OCI-LY1 (cell line): ENCODE results near the gene IRS2.

Experiments
- H2AFZ ChIP-seq: fragments of 200-600 bp; sonication (generic), shearing (Covaris generic); 2 replicates; pipeline ENCODE4 v1.6.0; 2014; ENCODE audit warnings: antibody characterized with exemption, mild to moderate bottlenecking, low read length
- H3F3A ChIP-seq: fragments of 200-600 bp; sonication (generic), shearing (Covaris generic); 2 replicates; pipeline ENCODE4 v1.6.0; 2014; ENCODE audit warnings: mild to moderate bottlenecking, antibody characterized with exemption, low read length, moderate library complexity; ENCODE audit not compliant: insufficient read depth
- H3K27ac ChIP-seq: fragments of 200-600 bp; sonication (generic); 2 replicates; pipeline ENCODE4 v1.5.1; 2014; ENCODE audit warnings: low read length, mixed run types, mild to moderate bottlenecking, low read depth; ENCODE audit not compliant: poor library complexity, severe bottlenecking
- H3K27me3 ChIP-seq: fragments of 200-600 bp; sonication (generic); 2 replicates; pipeline ENCODE4 v1.6.0; 2014; ENCODE audit warnings: antibody characterized with exemption, mild to moderate bottlenecking, low read length, moderate library complexity; ENCODE audit not compliant: insufficient read depth
- H3K36me3 ChIP-seq: fragments of 200-600 bp; sonication (generic); 2 replicates; pipeline ENCODE4 v1.6.1; 2014; ENCODE audit warnings: mild to moderate bottlenecking, antibody characterized with exemption, low read length, moderate library complexity, mixed read lengths; ENCODE audit not compliant: insufficient read depth
- H3K4me1 ChIP-seq: fragments of 200-600 bp; sonication (generic); 2 replicates; pipeline ENCODE4 v1.5.1; 2014; ENCODE audit warnings: mild to moderate bottlenecking, low read length, moderate library complexity; ENCODE audit not compliant: insufficient read depth, severe bottlenecking
- H3K4me2 ChIP-seq: fragments of 200-600 bp; sonication (generic), shearing (Covaris generic); 2 replicates; pipeline ENCODE4 v1.6.1; 2014; ENCODE audit warnings: low read length
- H3K4me3 ChIP-seq: fragments of 200-600 bp; sonication (generic); 2 replicates; pipeline ENCODE4 v1.5.1; 2014; ENCODE audit warnings: low read length, low read depth, mild to moderate bottlenecking, mixed read lengths; ENCODE audit not compliant: poor library complexity, severe bottlenecking
- H3K79me2 ChIP-seq: fragments of 200-600 bp; shearing (Covaris generic); 2 replicates; pipeline ENCODE4 v1.6.1; 2016; ENCODE audit warnings: mixed run types, low read length, mixed read lengths; ENCODE audit not compliant: insufficient read depth
- H3K9ac ChIP-seq: fragments of 200-600 bp; sonication (generic), shearing (Covaris generic); 2 replicates; pipeline ENCODE4 v1.6.1; 2014; ENCODE audit warnings: mild to moderate bottlenecking, low read length, mixed read lengths
- H3K9me2 ChIP-seq: fragments of 200-600 bp; sonication (generic), shearing (Covaris generic); 2 replicates; pipeline ENCODE4 v1.6.1; 2014; ENCODE audit warnings: low read depth, mild to moderate bottlenecking, low read length, mixed read lengths
- H3K9me3 ChIP-seq: fragments of 200-600 bp; shearing (Covaris generic); 2 replicates; pipeline ENCODE4 v1.6.1; 2014; ENCODE audit warnings: low read length, mixed read lengths
- H4K20me1 ChIP-seq: fragments of 200-600 bp; sonication (generic), shearing (Covaris generic); 2 replicates; pipeline ENCODE4 v1.6.0; 2016; ENCODE audit warnings: mild to moderate bottlenecking, low read length; ENCODE audit not compliant: insufficient read depth
- EZH2 ChIP-seq: fragments of 200-600 bp; sonication (generic), shearing (Covaris generic); IDR thresholded peaks from 2 replicates; pipeline ENCODE4 v1.8.0; 2017; ENCODE audit warnings: borderline replicate concordance, mixed run types, mild to moderate bottlenecking, antibody characterized with exemption, low read length, moderate library complexity, mixed read lengths
- TF ChIP-seq, protein P1 (sequence below): fragments of 200-600 bp; sonication (generic), shearing (Covaris generic); IDR thresholded peaks from 2 replicates; pipeline ENCODE4 v1.5.1; 2017; ENCODE audit warnings: mild to moderate bottlenecking, antibody characterized with exemption, low read length, moderate library complexity, mixed read lengths

Gene IRS2

GRCh38 chr13:109707044-109707741 is 79.2 kb downstream of the IRS2 start:
- H3K4me3 ChIP-seq = no peak overlapping the region
- TF ChIP-seq EZH2 = no peak
- TF ChIP-seq, protein P1, sequence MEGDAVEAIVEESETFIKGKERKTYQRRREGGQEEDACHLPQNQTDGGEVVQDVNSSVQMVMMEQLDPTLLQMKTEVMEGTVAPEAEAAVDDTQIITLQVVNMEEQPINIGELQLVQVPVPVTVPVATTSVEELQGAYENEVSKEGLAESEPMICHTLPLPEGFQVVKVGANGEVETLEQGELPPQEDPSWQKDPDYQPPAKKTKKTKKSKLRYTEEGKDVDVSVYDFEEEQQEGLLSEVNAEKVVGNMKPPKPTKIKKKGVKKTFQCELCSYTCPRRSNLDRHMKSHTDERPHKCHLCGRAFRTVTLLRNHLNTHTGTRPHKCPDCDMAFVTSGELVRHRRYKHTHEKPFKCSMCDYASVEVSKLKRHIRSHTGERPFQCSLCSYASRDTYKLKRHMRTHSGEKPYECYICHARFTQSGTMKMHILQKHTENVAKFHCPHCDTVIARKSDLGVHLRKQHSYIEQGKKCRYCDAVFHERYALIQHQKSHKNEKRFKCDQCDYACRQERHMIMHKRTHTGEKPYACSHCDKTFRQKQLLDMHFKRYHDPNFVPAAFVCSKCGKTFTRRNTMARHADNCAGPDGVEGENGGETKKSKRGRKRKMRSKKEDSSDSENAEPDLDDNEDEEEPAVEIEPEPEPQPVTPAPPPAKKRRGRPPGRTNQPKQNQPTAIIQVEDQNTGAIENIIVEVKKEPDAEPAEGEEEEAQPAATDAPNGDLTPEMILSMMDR = no peak
- H3K27me3 ChIP-seq = peaks cover 6% of the 10 kb centered on the region
- no peaks in the 10 kb centered on the region for H3F3A ChIP-seq
- H3K79me2 ChIP-seq = no peaks in the 10 kb centered on the region
- H3K27ac ChIP-seq = no peak overlapping the region
- no peaks in the 10 kb centered on the region for H3K4me1 ChIP-seq
- no peaks in the 10 kb centered on the region for H3K9me2 ChIP-seq
- H3K9me3 ChIP-seq = no peaks in the 10 kb centered on the region
- H3K4me2 ChIP-seq = no peak overlapping the region
- H3K36me3 ChIP-seq = no peaks in the 10 kb centered on the region
- H4K20me1 ChIP-seq = no peaks in the 10 kb centered on the region
- H3K9ac ChIP-seq = no peak overlapping the region
- H2AFZ ChIP-seq = no peak overlapping the region

DNA sequence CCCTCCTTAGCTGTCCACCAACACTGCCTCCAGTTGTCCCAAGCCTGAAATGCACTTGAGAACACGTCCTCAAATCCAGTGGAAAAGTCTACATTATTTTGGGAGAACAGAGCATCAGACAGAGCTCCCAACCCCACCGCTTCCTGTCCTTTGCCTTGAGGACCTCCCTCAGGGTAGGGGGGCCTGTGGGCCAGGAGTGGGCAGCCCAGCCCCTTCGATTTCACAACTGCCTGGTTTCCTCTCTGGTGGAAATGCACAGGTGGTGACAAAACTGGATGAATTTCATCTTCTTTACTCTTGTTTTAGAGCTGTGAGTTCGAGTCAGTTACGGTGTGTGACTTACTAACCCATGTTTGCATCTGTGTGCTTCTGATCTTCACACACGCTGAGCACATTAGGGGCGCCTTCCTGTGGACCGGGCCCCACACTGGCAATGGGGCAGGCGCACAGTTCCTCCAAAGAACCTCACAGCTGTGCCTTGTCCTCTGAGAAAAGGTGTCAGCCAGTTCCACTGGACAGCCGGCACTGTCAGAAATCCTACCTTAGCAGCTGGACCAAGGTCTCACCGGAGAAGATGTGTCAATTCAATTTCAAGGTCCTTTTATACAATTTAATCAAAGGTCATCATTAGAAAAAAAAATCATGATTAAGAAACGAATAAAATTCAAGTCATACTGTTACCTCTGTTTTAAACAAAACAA is 80.2 kb downstream of the IRS2 start:
- Histone ChIP-seq H3K79me2 (no peaks in the 10 kb centered on the region), H3K9me2 (no peaks in the 10 kb centered on the region), H3K4me1 (no peaks in the 10 kb centered on the region), H3K27me3 (peaks cover 6% of the 10 kb centered on the region; the same call in 1 of the 2 replicates), H3F3A (no peaks in the 10 kb centered on the region), H3K36me3 (no peaks in the 10 kb centered on the region), H3K9ac (no peak overlapping the region), H3K27ac (no peak overlapping the region), H3K4me2 (no peak overlapping the region), H2AFZ (no peak overlapping the region), H4K20me1 (no peaks in the 10 kb centered on the region), H3K9me3 (no peaks in the 10 kb centered on the region), H3K4me3 (no peak overlapping the region)
- TF ChIP-seq, protein P1 = no peak
- no peak for TF ChIP-seq EZH2

DNA sequence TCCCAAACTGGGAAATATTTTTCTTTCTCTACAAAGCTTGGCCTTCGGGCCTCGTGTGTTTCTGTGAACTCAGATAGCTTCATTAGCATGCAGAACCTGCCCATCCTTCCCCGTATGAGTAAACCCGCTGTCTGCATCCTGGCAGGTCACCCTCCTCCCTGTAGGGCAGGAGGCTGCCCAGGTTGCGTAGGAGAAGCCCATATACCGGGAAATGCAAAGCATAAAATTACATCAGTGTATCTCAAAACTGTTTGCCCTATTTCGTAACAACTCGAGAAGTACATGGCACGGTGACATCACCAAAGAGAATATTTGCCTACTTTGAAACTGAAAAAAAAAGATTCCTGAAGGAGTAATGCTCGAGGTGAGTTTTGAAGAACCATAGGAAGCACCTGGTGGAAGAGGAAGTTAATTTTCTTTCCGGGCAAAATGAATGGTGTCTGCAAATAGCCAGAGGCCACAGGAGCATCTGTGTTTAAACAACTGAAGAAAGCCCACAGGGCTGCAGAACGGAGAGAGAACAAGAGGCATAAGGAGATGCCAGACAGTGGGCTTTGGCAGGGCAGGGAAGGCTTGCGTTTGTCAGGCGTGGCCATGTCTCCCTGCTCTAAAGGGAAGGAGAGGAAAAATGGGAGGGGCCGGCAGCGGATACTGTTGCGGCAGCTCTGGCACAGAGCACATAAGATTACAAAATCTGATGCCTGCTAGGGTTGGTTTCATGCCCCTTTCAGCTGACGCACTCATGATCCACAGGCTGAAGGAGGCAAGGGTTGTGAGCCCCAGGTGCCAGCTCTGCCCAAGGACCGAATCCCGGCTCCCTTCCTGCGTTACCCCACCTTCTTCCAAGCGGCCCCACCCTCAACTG is 81.4 kb downstream of the IRS2 start:
- no peak overlapping the region for H2AFZ ChIP-seq
- no peak overlapping the region for H3K27ac ChIP-seq
- H3K9ac ChIP-seq = no peak overlapping the region
- no peaks in the 10 kb centered on the region for H4K20me1 ChIP-seq
- H3F3A ChIP-seq = no peaks in the 10 kb centered on the region
- no peaks in the 10 kb centered on the region for H3K9me2 ChIP-seq
- no peaks in the 10 kb centered on the region for H3K9me3 ChIP-seq
- H3K27me3 ChIP-seq = peaks cover 6% of the 10 kb centered on the region; the same call in 1 of the 2 replicates
- no peak overlapping the region for H3K4me2 ChIP-seq
- no peak overlapping the region for H3K4me3 ChIP-seq
- no peaks in the 10 kb centered on the region for H3K36me3 ChIP-seq
- H3K4me1 ChIP-seq = no peaks in the 10 kb centered on the region
- TF ChIP-seq, protein P1 = no peak
- TF ChIP-seq EZH2 = no peak
- no peaks in the 10 kb centered on the region for H3K79me2 ChIP-seq
